ENCODE results near the gene PTPRN2.

PTPRN2 gene

DNA sequence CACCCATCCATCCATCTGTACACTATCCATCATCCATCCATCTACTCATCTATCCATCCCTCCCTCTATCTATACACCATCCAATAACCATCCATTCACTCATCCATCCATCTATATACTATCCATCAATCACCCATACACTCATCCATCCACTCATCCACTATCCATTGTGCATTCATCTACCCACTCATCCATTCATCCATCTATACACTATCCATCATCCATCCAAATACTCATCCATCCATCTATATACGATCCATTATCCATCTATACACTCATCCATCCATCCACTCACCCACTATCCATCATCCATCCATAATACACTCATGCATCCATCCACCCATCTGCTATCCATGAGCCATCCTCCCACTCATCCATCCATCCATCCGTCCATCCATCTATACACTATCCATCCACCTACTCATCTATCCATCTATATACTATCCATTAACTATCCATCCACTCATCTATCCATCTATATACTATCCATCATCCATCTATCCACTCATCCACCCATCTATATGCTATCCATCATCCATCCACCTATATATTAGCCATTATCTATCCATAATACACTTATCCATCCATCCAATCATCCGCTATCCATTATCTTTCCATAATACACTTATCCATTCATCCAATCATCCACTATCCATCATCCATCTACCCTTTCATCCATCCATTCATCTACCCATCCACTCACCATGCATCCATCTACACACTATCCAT, 765.5 kb downstream of the PTPRN2 start:
- Histone ChIP-seq H2BK12ac (ENCODE audit: low read length) (no peak overlapping the region), H3K18ac (ENCODE audit: low read length) (no peak overlapping the region), H3K9me3 (replicated peaks in 1 of 2; ENCODE audit: control insufficient read depth in 2 of 2, insufficient read depth in 1 of 2, low read depth in 1 of 2, low read length in 2 of 2) (peaks cover 0 to 3% of the 10 kb centered on the region in 2 donors), H3K4ac (ENCODE audit: low read length) (no peak overlapping the region), H2BK120ac (ENCODE audit: low read depth, low read length) (no peak overlapping the region), H3K4me3 (ENCODE audit: low read length in 2 of 2) (no peak overlapping the region), H2BK15ac (ENCODE audit: low read length) (no peak overlapping the region), H3K27ac (replicated peaks; ENCODE audit: low read length) (no peak overlapping the region), H2AK5ac (ENCODE audit: low read depth, low read length) (no peak overlapping the region), H3K4me1 (ENCODE audit: control insufficient read depth in 2 of 2, insufficient read depth in 1 of 2, low read depth in 1 of 2, low read length in 2 of 2) (peaks cover 7 to 10% of the 10 kb centered on the region in 2 donors), H3K36me3 (replicated peaks in 1 of 2; ENCODE audit: control insufficient read depth in 2 of 2, insufficient read depth in 2 of 2, low read length in 2 of 2) (peaks cover 0 to 2% of the 10 kb centered on the region in 2 donors), H3K4me2 (ENCODE audit: insufficient read depth, low read length, poor library complexity, severe bottlenecking) (no peak overlapping the region), H3K14ac (ENCODE audit: low read length) (no peak overlapping the region), H4K91ac (ENCODE audit: low read depth, low read length, poor library complexity) (no peak overlapping the region), H3K79me1 (ENCODE audit: low read depth, low read length) (peaks cover 3% of the 10 kb centered on the region), H3K27me3 (ENCODE audit: control insufficient read depth in 3 of 3, insufficient read depth in 3 of 3, low read depth in 1 of 3, low read length in 3 of 3) (no peaks in the 10 kb centered on the region), H3K23ac (ENCODE audit: low read depth, low read length, poor library complexity) (no peak overlapping the region), H4K8ac (ENCODE audit: low read depth, low read length) (no peak overlapping the region), H2BK5ac (ENCODE audit: low read length) (no peak overlapping the region), H3K9ac (ENCODE audit: low read depth, low read length, poor library complexity) (no peak overlapping the region), H2AFZ (ENCODE audit: low read length) (no peak overlapping the region)
- no peak for DNase-seq (ENCODE audit: low spot score)
- WGBS, 2 donors (ENCODE audit: extremely low coverage in 2 of 2, insufficient read length in 2 of 2, insufficient replicate concordance in 1 of 2): 100% methylated on average over 2 to 3 of the region's 3 CpGs

DNA sequence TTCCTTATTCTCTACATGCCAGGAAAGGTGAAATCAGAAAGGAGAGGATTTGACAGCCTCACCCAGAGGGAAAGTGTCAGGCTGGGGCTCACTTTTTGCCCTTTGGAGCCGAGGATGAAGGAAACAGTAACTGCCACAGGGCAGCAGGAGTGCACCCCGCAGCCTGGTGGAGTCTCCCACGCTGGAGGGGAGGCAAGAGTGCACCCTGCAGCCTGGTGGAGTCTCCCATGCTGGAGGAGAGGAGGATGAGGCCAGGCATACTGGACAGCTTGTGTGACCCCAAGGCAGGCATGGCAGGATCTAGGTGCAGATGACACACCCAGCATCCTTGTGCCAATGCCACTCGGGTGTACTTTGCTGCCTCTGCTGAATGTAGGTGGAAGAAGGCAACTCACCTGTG, 766.8 kb downstream of the PTPRN2 start:
- H3K27ac ChIP-seq (replicated peaks; ENCODE audit: low read length): no peak overlapping the region
- H3K4ac ChIP-seq (ENCODE audit: low read length): no peak overlapping the region
- H3K14ac ChIP-seq (ENCODE audit: low read length): no peak overlapping the region
- H2BK15ac ChIP-seq (ENCODE audit: low read length): no peak overlapping the region
- H4K91ac ChIP-seq (ENCODE audit: low read depth, low read length, poor library complexity): no peak overlapping the region
- H3K79me1 ChIP-seq (ENCODE audit: low read depth, low read length): peaks cover 3% of the 10 kb centered on the region
- H3K4me1 ChIP-seq (ENCODE audit: control insufficient read depth in 2 of 2, insufficient read depth in 1 of 2, low read depth in 1 of 2, low read length in 2 of 2): peaks cover 20 to 22% of the 10 kb centered on the region in 2 donors
- no peak overlapping the region for H3K23ac ChIP-seq (ENCODE audit: low read depth, low read length, poor library complexity)
- H3K4me2 ChIP-seq (ENCODE audit: insufficient read depth, low read length, poor library complexity, severe bottlenecking): no peak overlapping the region
- H3K4me3 ChIP-seq (ENCODE audit: low read length in 2 of 2): no peak overlapping the region
- no peaks in the 10 kb centered on the region for H3K27me3 ChIP-seq (ENCODE audit: control insufficient read depth in 3 of 3, insufficient read depth in 3 of 3, low read depth in 1 of 3, low read length in 3 of 3)
- peak overlapping the region; percentile 23 for H2AK5ac ChIP-seq (ENCODE audit: low read depth, low read length)
- no peak overlapping the region for H2BK12ac ChIP-seq (ENCODE audit: low read length)
- H4K8ac ChIP-seq (ENCODE audit: low read depth, low read length): no peak overlapping the region
- H2BK5ac ChIP-seq (ENCODE audit: low read length): no peak overlapping the region
- H3K36me3 ChIP-seq (replicated peaks in 1 of 2; ENCODE audit: control insufficient read depth in 2 of 2, insufficient read depth in 2 of 2, low read length in 2 of 2): peaks cover 0 to 2% of the 10 kb centered on the region in 2 donors
- peak overlapping the region; percentile 32 for H3K18ac ChIP-seq (ENCODE audit: low read length)
- H2AFZ ChIP-seq (ENCODE audit: low read length): no peak overlapping the region
- DNase-seq (ENCODE audit: low spot score): no peak
- H2BK120ac ChIP-seq (ENCODE audit: low read depth, low read length): no peak overlapping the region
- no CpG with 5 or more reads among the region's 4 CpGs for WGBS, 2 donors (ENCODE audit: extremely low coverage in 2 of 2, insufficient read length in 2 of 2, insufficient replicate concordance in 1 of 2)
- H3K9ac ChIP-seq (ENCODE audit: low read depth, low read length, poor library complexity): no peak overlapping the region
- peaks cover 0 to 3% of the 10 kb centered on the region in 2 donors for H3K9me3 ChIP-seq (replicated peaks in 1 of 2; ENCODE audit: control insufficient read depth in 2 of 2, insufficient read depth in 1 of 2, low read depth in 1 of 2, low read length in 2 of 2)

DNA sequence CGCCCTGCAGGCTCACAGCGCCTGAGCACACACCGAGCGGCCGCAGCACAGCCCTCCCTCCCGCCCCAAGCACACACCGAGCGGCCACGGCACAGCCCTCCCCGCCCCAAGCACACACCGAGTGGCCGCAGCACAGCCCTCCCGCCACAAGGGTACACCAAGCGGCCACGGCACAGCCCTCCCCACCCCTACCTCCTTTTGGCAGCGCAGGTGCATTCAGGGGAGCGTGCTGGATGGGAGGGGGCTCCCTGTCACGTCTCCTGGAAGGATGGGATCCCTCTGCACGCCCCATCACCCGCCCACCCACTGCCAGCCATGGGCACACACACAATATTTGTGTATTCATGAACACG, 768.2 kb downstream of the PTPRN2 start:
- no peak overlapping the region for H2BK12ac ChIP-seq (ENCODE audit: low read length)
- no peak overlapping the region for H2AFZ ChIP-seq (ENCODE audit: low read length)
- H3K9ac ChIP-seq (ENCODE audit: low read depth, low read length, poor library complexity): peak overlapping the region; percentile 34
- peaks cover 21 to 24% of the 10 kb centered on the region in 2 donors for H3K4me1 ChIP-seq (ENCODE audit: control insufficient read depth in 2 of 2, insufficient read depth in 1 of 2, low read depth in 1 of 2, low read length in 2 of 2)
- peaks cover 3% of the 10 kb centered on the region for H3K79me1 ChIP-seq (ENCODE audit: low read depth, low read length)
- H3K4ac ChIP-seq (ENCODE audit: low read length): no peak overlapping the region
- no peak overlapping the region for H3K27ac ChIP-seq (replicated peaks; ENCODE audit: low read length)
- no peak overlapping the region for H2BK120ac ChIP-seq (ENCODE audit: low read depth, low read length)
- H3K18ac ChIP-seq (ENCODE audit: low read length): peak overlapping the region; percentile 49
- no peak overlapping the region for H2BK5ac ChIP-seq (ENCODE audit: low read length)
- H3K23ac ChIP-seq (ENCODE audit: low read depth, low read length, poor library complexity): peak overlapping the region; percentile 1
- no peak overlapping the region for H3K4me3 ChIP-seq (ENCODE audit: low read length in 2 of 2)
- no peak overlapping the region for H4K91ac ChIP-seq (ENCODE audit: low read depth, low read length, poor library complexity)
- no peak for DNase-seq (ENCODE audit: low spot score)
- no CpG with 5 or more reads among the region's 21 CpGs for WGBS, 2 donors (ENCODE audit: extremely low coverage in 2 of 2, insufficient read length in 2 of 2, insufficient replicate concordance in 1 of 2)
- H3K27me3 ChIP-seq (ENCODE audit: control insufficient read depth in 3 of 3, insufficient read depth in 3 of 3, low read depth in 1 of 3, low read length in 3 of 3): no peaks in the 10 kb centered on the region
- peaks cover 0 to 3% of the 10 kb centered on the region in 2 donors for H3K9me3 ChIP-seq (replicated peaks in 1 of 2; ENCODE audit: control insufficient read depth in 2 of 2, insufficient read depth in 1 of 2, low read depth in 1 of 2, low read length in 2 of 2)
- H3K4me2 ChIP-seq (ENCODE audit: insufficient read depth, low read length, poor library complexity, severe bottlenecking): no peak overlapping the region
- peak overlapping the region; percentile 95 for H2AK5ac ChIP-seq (ENCODE audit: low read depth, low read length)
- H3K14ac ChIP-seq (ENCODE audit: low read length): no peak overlapping the region
- no peak overlapping the region for H2BK15ac ChIP-seq (ENCODE audit: low read length)
- peaks cover 0 to 2% of the 10 kb centered on the region in 2 donors for H3K36me3 ChIP-seq (replicated peaks in 1 of 2; ENCODE audit: control insufficient read depth in 2 of 2, insufficient read depth in 2 of 2, low read length in 2 of 2)
- no peak overlapping the region for H4K8ac ChIP-seq (ENCODE audit: low read depth, low read length)

GRCh38 chr7:157818701-157819454, 768.7 kb downstream of the PTPRN2 start:
- Histone ChIP-seq H2BK15ac (ENCODE audit: low read length) (peak overlapping the region; percentile 55), H2AFZ (ENCODE audit: low read length) (no peak overlapping the region), H4K91ac (ENCODE audit: low read depth, low read length, poor library complexity) (no peak overlapping the region), H3K4me1 (ENCODE audit: control insufficient read depth in 2 of 2, insufficient read depth in 1 of 2, low read depth in 1 of 2, low read length in 2 of 2) (peaks cover 21 to 24% of the 10 kb centered on the region in 2 donors), H3K4me3 (ENCODE audit: low read length in 2 of 2) (no peak overlapping the region), H3K79me1 (ENCODE audit: low read depth, low read length) (peaks cover 3% of the 10 kb centered on the region), H2BK12ac (ENCODE audit: low read length) (peak overlapping the region; percentile 76), H2BK5ac (ENCODE audit: low read length) (no peak overlapping the region), H3K4me2 (ENCODE audit: insufficient read depth, low read length, poor library complexity, severe bottlenecking) (no peak overlapping the region), H3K9ac (ENCODE audit: low read depth, low read length, poor library complexity) (no peak overlapping the region), H3K23ac (ENCODE audit: low read depth, low read length, poor library complexity) (peak overlapping the region; percentile 82), H3K18ac (ENCODE audit: low read length) (peak overlapping the region; percentile 84), H3K9me3 (replicated peaks in 1 of 2; ENCODE audit: control insufficient read depth in 2 of 2, insufficient read depth in 1 of 2, low read depth in 1 of 2, low read length in 2 of 2) (peaks cover 0 to 3% of the 10 kb centered on the region in 2 donors), H3K36me3 (replicated peaks in 1 of 2; ENCODE audit: control insufficient read depth in 2 of 2, insufficient read depth in 2 of 2, low read length in 2 of 2) (peaks cover 0 to 2% of the 10 kb centered on the region in 2 donors), H4K8ac (ENCODE audit: low read depth, low read length) (no peak overlapping the region), H3K14ac (ENCODE audit: low read length) (no peak overlapping the region), H2BK120ac (ENCODE audit: low read depth, low read length) (no peak overlapping the region), H3K27me3 (ENCODE audit: control insufficient read depth in 3 of 3, insufficient read depth in 3 of 3, low read depth in 1 of 3, low read length in 3 of 3) (no peaks in the 10 kb centered on the region), H3K27ac (replicated peaks; ENCODE audit: low read length) (no peak overlapping the region), H2AK5ac (ENCODE audit: low read depth, low read length) (peak overlapping the region; percentile 95), H3K4ac (ENCODE audit: low read length) (peak overlapping the region; percentile 44)
- WGBS, 2 donors (ENCODE audit: extremely low coverage in 2 of 2, insufficient read length in 2 of 2, insufficient replicate concordance in 1 of 2): 100% methylated on average over 1 of the region's 20 CpGs; no CpG with 5 or more reads in 1 of the 2 donors
- no peak for DNase-seq (ENCODE audit: low spot score)
